HG03135 (cell line): ENCODE measurements around the gene CUX1.
"Not testable (repeated sequence)": the region's sequence is repeated elsewhere in the genome, so short reads cannot be mapped to it uniquely, and the experiment has no call there.

Experiments used
- ATAC-seq: cut with Tn5 transposase; IDR thresholded peaks from one replicate; pipeline ENCODE4 v1.9.1; 2021; ENCODE audit warnings: mild to moderate bottlenecking, moderate library complexity; ENCODE audit not compliant: unreplicated experiment

CUX1 gene

DNA sequence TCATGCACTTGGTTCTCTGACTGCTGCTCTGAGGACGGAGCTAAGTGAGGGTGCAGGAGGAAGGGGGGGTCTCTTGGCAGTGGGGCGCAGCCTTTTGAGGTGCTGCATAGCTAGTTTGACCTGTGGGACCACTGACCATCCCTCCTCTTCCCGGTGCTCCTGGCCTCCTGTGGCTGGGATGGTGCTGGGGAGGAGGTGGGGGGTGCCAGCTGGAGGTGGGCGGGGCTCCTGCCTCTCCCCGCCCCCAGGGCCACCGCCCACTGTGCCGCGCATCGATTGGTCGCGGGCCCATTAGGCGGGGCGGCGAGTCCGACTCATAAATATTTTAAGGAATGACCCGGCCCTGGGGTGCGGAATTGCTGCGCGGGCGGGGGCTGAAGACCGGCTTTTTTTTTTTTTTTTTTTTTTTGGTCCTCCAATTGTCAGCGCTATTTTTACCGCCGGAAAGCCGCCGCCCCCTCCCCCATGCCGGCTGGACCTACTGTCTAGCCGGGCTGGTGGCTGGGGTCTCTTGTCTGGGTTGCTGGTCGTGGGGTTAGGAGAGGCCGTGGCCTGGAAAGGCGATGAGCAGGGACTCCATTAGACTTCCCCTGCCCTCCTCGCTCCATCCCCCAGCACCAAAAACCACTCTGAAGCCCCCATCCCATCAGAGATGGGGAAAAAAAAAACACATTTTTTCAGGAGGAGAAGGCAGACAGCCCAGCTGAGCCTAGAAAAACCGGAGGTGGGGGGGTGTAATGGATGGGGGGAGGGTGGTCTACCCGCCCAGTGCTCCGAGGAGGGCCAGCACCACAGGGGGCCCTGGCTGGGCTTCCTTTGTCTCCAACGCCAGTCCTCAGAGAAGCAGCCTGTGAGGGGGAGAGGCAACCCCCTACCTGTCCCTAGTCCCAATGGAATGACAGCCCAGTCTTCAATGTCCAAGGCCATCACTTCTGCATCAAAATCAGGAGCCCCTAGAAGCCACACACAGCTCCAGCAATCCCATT is 475.7 kb downstream of the CUX1 start:
- ATAC-seq = no peak

DNA sequence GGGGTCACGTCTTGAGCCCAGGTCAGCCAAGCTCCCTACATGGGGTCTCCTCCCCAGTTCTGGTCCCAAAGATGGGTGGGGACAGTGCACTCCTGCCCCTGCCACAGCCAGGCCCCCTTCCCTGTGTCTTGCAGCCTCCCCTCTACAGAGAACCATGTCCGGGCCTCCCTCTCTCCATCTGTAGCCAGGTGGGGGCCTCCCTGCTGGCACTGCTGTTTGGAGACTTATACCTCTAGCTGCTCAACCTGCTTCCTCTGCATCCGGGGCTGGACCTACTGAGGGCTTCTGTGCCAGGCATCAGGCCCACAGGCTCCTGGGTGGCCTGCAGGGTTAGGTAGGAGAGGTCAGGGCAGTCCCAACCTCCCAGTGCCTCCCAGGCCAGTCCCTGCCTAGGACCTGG is 477.2 kb downstream of the CUX1 start:
- ATAC-seq = no peak

DNA sequence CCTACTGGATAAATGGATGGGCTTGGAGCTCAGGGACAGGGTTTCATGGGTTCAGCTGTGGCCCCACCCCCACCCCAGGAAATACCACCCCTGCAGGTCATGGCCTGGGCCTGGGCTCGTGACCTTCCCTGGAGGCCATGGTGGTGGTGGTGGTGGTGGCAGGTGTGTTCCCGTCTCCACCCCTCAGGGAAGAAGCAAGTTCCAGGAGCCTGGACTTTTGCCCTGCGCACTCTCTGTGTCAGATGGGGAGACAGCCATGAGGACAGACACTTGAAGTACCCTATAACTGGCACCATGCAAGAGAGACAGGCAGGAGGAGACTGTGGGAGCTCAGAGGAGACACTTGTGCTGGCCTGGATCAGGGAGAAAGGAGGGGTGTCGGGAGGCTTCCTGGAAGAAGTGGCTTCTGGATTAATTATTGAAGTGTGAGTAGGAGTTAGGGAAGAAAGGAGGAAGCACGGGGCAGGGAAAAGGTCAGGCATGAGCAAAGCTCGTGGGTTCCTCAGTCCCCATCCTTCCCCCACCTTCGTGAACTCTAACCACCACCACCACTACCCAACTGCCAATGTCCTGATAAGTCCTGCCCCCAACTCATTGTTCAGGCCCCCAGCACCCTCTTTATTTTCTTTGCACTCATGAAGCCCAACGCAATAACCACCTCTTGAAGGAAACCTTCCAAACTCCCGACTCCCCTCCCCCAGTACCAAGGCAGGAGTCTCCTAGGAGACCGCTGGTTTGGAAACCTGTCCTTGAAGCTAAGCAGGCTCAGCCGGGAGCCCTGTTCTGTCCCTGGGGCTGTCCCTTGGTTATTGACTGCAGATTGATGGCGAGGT is 478.1 kb downstream of the CUX1 start:
- no peak for ATAC-seq

DNA sequence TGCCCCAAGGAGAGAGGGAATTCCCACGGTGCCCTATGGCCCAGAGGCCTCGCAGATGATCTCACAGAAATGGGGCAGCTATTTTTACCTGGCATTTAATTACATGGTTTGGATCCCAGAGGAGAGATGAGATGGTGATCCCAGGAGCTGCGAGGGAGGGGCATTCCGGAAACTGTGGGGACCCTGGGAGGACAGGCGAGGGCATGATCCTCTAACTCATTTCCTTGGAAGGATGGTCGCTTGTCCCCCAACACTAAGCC is 478.7 kb downstream of the CUX1 start:
- ATAC-seq = no peak

DNA sequence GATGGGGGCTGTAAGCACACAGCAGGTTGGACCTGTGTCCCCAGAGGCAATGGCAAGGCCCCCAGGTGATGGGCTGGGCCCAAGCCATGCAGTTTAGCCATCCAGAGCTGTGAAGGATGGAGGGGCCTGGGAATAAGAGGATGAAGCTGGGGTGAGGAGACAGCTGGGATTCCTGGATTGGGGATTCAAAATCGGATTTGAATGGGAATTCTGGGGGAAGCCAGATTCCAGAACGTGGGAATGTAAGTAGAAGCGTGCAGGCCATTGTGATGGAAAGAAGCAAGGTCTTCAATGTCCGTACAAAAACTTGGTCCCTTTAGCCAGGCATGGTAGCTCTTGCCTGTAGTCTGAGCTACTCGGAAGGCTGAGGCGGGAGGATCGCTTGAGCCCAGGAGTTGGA is 479.1 kb downstream of the CUX1 start:
- ATAC-seq = no peak

DNA sequence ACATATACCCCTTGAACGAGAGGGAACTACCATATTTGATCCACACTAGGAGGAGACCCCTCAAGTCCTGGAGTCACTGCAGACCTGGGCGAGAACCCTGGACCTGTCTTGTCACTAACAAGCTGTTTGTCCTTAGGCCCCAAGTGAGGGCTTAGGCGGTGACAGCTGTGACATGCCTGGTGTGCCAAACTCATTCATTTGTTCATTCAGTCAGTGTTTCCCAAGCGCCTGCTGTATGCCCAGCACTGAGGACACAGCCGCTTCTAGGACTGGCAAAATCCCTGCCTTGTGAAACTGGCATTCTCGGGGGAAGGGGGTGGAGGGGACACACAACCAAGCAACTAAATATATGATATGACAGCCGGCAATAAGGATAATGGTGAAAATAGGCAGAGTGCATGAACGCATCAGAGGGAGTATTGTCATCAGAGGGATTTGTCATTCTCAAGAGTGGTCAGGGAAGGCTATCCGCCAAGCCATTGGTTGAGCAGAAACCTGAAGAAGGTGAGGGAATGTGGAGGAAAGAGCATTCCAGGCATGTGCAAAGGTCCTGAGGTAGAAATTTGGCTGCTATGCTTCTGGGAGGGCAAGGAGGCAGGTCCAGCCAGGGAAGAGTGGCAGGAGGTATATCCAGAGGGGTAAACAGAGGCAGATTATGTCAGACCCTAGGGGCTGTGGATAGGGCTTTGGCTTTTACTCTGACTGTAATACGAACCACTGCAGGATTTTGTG is 480.2 kb downstream of the CUX1 start:
- no peak for ATAC-seq

DNA sequence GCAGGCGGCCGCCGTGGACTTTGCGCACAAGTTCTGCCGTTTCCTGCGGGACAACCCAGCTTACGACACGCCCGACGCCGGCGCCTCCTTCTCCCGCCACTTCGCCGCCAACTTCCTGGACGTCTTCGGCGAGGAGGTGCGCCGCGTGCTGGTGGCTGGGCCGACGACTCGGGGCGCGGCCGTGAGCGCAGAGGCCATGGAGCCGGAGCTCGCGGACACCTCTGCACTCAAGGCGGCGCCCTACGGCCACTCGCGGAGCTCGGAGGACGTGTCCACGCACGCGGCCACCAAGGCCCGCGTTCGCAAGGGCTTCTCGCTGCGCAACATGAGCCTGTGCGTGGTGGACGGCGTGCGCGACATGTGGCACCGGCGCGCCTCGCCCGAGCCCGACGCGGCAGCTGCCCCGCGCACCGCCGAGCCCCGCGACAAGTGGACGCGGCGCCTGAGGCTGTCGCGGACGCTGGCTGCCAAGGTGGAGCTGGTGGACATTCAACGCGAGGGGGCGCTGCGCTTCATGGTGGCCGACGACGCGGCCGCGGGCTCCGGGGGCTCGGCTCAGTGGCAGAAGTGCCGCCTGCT is 483.3 kb downstream of the CUX1 start:
- no peak for ATAC-seq

DNA sequence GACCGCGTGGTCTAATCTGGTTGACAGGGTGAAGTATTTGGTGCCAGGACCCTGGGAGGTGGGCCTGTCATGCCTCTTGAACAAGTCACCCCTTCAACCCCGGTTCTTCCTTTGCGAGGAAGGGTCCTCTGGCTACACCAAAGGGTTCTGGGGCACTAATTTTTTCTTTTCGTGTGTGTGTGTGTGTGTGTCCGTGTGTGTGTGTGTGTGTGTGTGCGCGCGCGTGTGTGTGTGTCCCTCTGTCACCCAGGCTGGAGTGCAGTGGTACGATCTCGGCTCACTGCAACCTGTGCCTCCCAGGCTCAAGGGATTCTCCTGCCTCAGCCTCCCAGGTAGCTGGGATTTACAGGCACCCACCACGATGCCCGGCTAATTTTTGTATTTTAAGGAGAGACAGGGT is 483.9 kb downstream of the CUX1 start:
- not testable (repeated sequence) for ATAC-seq

DNA sequence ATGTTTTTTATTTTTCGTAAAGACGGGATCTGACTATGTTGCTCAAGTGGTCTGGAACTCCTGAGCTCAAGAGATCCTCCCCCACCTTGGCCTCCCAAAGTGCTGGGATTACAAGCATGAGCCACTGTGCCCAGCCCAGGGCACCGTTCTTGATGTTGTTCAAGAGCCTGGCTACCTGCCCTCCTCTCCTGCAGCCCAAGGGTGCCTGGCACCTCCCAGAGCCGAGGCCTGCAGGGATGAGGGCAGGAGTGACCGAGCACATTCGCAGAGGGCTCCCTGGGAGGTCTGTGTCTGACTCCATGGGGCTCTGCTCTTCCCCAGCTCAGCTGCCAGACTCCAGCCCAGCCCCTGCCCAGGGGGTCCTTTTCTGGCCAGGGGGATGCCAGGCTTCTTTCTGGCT is 484.6 kb downstream of the CUX1 start:
- no peak for ATAC-seq

DNA sequence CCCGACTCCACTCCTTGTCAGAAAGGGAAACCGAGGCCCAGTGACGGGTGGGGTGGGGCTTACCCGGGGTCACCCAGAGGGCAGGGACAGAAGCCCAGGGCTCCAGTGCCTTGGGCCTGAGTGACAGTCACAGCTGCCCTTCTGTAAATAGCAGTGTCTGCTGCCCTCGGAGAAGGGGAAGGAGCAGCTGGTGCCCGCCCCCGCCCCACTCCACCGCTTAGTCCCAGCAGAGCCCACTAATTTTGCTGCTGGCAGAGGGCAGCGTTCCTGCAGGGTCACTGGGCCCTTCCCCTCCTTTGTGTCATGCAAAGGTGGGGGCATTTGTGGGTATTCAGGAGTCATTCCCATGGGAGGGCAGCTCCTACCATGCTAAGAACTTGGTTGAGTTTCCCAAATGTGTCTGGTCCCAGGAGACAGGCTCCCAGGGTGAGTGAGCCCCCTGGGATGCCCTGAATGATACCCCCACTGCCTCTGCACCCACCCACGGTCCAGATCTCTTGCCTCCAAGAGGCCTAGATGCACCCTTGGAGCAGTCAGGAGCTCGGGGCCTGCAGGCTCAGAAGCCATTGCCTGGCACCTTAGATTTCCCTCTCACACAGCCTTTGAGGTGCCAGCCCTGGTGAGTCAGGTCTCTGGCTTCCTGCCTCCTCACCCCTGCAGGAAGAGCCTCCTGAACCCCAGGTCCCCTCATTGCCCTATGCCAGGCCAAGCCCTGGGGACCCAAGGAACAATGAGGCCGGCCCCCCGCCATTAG is 486.4 kb downstream of the CUX1 start:
- no peak for ATAC-seq

DNA sequence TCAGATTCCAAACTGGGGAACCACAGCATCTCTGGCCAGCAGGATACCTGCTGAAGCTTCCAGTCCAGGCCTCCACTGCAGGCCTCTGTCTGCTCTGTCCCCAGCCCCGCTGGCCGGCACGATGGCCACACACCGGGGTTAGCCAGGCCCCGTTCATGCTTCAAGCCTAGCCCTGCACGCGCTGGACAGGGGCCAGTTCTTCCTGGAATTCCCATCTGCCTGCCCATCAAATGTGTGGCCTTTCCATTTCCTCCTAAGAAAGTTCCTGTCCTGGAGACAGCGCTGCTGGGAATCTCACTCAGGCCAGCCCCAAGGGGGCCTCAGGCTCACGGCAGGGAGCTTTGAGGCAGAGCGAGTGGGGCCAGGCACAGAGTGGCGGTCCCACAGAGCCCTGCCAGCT is 487.2 kb downstream of the CUX1 start:
- no peak for ATAC-seq

DNA sequence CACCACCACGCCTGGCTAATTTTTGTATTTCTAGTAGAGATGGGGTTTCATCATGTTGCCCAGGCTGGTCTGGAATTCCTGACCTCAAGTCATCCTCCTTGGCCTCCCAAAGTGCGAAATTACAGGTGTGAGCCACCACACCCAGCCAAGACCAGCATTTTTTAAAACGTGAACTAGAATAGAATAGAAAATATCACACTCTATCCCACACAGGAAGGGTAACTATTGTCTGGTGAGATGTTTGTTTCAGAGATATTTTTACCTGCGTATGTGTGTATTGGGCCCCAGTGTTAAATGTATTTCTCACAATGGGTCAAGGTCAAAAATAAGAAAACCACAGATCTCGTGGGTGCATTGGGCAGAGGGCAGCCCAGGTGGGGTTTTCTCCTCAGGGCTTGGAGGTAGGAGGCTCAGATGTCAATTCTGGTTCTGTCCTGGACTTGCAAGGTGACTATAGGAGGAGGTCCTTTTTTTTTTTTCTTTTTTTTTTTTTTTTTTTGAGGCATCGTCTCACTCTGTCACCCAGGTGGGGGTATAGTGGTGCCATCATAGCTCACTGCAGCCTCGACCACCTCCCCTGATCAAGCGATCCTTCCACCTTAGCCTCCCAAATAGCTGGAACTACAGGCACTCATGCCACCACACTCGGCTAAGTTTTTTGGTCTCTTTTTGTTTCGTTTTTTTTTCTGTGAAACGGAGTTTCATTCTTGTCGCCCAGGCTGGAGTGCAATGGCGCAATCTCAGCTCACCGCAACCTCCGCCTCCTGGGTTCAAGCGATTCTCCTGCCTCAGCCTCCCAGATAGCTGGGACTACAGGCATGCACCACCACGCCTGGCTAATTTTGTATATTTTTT is 488.2 kb downstream of the CUX1 start:
- no peak for ATAC-seq

DNA sequence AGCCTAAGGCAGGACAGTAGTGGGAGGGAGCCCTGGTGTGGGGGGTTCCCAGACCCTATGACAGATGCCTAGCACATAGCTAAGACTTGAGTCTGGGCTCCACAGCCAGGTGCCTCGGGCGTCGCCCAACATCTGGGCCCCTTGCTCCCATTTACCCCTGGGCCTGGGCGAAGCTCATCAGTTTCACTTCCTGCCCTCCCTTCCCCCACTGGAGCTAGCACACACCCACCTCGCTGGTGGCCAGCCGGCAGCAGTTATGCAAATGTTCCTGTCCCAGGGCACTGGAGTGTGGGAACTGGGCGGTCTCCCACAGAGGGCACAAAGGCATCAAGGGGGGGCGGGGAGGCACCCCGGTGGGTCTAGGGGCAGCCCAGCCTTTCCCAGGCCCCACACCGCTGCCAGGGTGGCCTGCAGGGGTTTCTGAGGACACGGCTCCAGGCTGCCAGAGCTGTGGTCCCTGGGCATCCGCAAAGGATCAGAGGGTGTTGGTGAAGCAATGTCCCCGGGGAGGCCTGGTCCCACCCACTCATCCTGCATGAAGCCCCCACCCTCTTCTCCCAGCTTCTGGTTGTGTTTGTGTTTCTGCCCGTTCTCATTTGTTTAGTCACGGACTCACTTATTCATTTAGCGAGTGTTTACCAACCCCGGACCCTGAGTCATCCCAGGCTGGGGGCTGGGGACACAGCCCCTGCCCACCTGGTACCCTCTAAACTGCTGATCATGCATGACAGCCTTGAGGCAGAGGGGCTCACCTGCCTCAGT is 489.7 kb downstream of the CUX1 start:
- ATAC-seq = peak; percentile 65

DNA sequence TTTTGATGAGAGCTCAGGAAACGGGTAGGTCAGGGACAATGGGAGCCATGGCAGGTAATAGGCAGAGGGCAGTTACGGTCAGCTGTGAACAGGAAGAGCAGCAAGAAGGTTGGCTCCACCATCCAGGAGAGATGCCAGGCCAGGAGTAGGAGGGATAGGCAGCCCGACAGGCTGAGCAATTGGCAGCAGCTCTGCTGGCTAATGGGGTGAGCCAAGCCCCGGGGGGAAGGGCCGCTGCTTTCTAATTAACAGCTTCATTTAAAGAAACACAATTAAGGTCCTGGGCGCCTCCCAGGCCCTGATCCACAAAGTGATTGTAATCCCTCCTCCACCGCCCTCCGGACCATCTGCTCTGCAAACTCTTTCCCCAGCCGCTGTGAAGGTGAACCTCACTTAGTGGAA is 493.0 kb downstream of the CUX1 start:
- ATAC-seq = no peak

DNA sequence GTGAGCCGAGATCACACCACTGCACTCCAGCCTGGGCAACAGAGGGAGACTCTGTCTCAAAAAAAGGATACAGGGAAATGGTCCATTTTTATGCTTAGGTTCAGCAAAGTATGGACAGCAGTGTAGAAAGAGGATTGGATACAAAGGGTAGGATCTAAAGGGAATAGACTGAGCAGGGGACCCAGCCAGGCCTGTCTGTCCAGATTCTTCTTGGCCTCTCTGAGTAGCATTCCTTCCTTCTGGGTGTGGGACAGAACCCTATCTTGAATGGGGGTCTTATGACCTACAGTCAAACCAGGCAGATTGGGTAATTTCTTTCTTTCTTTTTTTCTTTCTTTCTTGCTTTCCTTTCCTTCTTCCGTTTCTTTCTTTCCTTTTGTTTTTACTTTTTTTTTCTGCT is 494.9 kb downstream of the CUX1 start:
- ATAC-seq = no peak

DNA sequence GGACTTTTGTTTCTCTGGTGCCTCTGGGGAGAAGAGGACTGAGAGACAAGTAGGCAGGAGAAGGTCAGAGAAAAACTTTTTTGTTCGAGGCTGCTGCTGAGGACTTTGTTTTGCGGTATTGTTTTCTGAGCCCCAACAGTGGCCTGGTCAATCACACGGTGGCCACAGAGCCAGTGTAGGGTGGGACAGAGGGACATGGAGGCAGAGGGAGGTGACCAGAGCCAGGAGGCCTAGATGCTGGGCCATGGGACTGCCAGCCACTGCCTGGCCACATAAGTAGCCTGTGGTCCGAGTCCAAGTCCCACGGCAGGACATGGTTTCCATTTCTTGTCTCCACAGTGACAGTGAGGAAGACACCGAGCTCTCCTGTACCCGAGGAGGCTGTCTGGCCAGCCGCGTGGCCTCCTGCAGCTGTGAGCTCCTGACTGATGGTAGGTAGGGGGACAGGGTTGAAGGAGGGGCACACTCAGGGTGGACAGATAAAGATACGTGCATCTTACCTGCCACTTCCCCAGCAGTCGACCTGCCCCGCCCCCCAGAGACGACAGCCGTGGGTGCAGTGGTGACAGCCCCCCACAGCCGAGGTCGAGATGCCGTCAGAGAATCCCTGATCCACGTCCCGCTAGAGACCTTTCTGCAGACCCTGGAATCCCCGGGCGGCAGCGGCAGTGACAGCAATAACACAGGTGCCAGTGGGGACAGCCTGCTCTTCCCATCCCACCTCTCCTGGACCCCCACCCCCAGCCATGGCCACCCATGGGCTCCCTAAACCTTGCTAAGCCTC is 496.8 kb downstream of the CUX1 start:
- no peak for ATAC-seq

DNA sequence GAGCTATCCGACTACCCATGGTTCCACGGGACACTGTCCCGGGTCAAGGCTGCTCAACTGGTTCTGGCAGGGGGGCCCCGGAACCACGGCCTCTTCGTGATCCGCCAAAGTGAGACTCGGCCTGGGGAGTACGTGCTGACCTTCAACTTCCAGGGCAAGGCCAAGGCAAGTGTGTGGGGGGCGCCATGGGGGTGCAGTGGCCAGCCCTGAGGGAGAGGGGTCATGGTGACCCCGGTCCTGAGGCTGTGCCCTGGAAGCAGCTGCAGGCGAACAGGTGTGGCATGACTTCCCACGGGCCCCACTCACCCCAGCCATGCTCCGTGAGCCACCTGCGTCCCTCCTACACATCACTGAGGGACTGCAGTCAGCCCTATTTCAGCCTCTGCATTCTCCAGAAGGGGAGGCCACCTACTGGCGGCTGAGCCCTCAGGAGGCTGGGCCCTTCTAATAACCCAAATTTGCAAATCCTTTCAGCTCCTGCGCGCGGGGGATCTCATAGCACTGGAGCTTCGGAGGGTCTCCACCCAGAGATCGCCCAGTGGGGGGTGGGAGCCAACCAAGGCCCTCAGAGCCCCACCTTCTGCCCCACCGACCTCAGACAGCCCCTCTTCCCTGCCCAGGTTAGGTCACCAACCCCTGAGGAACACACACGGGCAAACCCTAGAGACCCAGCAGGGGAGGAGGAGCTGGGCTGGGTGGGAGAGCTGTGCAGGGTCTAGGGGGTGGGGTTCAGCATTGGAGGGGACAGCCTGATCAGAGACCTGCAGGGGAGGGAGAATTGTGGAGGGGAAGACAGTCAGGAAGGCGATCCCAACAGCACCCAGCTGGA is 500.0 kb downstream of the CUX1 start:
- no peak for ATAC-seq
